Small intestine (tissue), 7 donors: ENCODE results near the gene ACSL5. TPM values are rescaled to one million over a fixed set of nuclear protein-coding genes. Genes with fewer than 3 reads are reported as not detected.
"Not testable (repeated sequence)": the region's sequence is repeated elsewhere in the genome, so short reads cannot be mapped to it uniquely, and the experiment has no call there.

Source experiments
- DNase-seq, 2 donors: peaks; one replicate each; pipeline versions ENCODE4 v3.0.0 to v3.0.0-alpha.2; 2013
- FAIRE-seq: peaks from 2 replicates; lab custom pipeline; 2012; peaks lifted over from hg19 to GRCh38; lab: Jason Lieb, UNC
- H3K27ac ChIP-seq, 3 donors: one replicate each; pipeline ENCODE4 v1.5.1; 2013; ENCODE audit warnings: low read length in 2 of 3, mild to moderate bottlenecking in 2 of 3, control low read depth in 1 of 3, inconsistent platforms in 1 of 3, low read depth in 1 of 3, moderate library complexity in 1 of 3
- H3K27me3 ChIP-seq, 3 donors: one replicate each; pipeline ENCODE4 v1.6.1; 2013; ENCODE audit warnings: low read length in 3 of 3, inconsistent platforms in 1 of 3; ENCODE audit not compliant: control insufficient read depth in 3 of 3, insufficient read depth in 3 of 3
- H3K36me3 ChIP-seq, 3 donors: one replicate each; pipeline ENCODE4 v1.6.1; 2013; ENCODE audit warnings: low read length in 3 of 3, inconsistent platforms in 1 of 3, low read depth in 1 of 3, mild to moderate bottlenecking in 1 of 3, moderate library complexity in 1 of 3; ENCODE audit not compliant: control insufficient read depth in 3 of 3, insufficient read depth in 2 of 3
- H3K4me1 ChIP-seq, 3 donors: one replicate each; pipeline ENCODE4 v1.6.1; 2013; ENCODE audit warnings: low read length in 2 of 3, inconsistent platforms in 1 of 3, low read depth in 1 of 3, mild to moderate bottlenecking in 1 of 3, moderate library complexity in 1 of 3; ENCODE audit not compliant: control insufficient read depth in 3 of 3, insufficient read depth in 2 of 3
- H3K4me3 ChIP-seq, 3 donors: one replicate each; pipeline ENCODE4 v1.5.1; 2013; ENCODE audit warnings: low read length in 3 of 3, control low read depth in 1 of 3, inconsistent platforms in 1 of 3, low read depth in 1 of 3, mild to moderate bottlenecking in 1 of 3, moderate library complexity in 1 of 3
- H3K9me3 ChIP-seq, 2 donors: one replicate each; pipeline ENCODE4 v1.6.1; 2013; ENCODE audit warnings: low read depth in 1 of 2, low read length in 1 of 2; ENCODE audit not compliant: control insufficient read depth in 2 of 2, insufficient read depth in 1 of 2
- WGBS, 3 donors: extraction: QIAGEN DNeasy Blood & Tissue Kit; methylation state at CpG; one replicate each; pipeline ENCODE4 v1.1.7; 2013; 5-methylcytosine and 5-hydroxymethylcytosine counted together
- polyA plus RNA-seq, 4 donors: library from polyadenylated mRNA; stranded (reverse) in 3 of 4; unstranded in 1 of 4; fragments of 200-250 nt in 3 of 4; fragments of 120-200 nt in 1 of 4; gene quantifications; one replicate each; pipeline versions ENCODE4 v1.2.1 to v1.2.3, GENCODE V29; 2013
- donor health status: healthy with polysubstance abuse.
- donor health status: control.
- donor health status: control.
- donor health status: Bipolar disorder and iron deficiency.
- donor health status: healthy.

ACSL5 gene
- polyA plus RNA-seq, 4 donors, result 163 to 425 (median 292) TPM

DNA sequence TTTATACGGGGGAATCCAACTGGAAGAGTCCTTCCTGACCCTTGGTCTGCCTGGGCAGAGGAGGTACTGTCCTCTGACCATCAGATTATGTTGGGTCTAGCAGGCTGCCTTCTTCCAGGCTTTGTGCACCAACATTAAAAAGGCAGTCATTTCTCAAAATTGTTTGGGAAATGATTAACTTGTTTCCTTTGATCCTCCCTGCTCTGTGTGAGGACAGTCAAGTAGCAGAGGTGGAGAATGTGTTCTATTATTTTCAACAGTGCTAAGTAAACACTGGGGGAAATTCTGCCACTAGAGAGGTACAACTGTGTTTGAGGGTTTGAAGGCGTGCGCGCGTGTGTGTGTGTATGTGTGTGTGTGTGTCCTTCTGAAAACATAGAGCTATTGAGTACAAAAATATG lies 20.6 kb downstream of the ACSL5 start:
- H3K36me3 ChIP-seq, result peaks cover under 1 to 29% (median 24%) of the 10 kb centered on the region in 3 donors
- FAIRE-seq (no peak), DNase-seq (peak in 1 of 2 donors; percentile 70)
- peak overlapping the region in 2 of 3 donors; percentile 39 to 49 for H3K27ac ChIP-seq
- WGBS, 3 donors, result 13 to 71% (median 42%) methylated on average over 5 of the region's 5 CpGs
- H3K27me3 ChIP-seq, result no peaks in the 10 kb centered on the region
- H3K9me3 ChIP-seq, result no peaks in the 10 kb centered on the region
- peaks cover 5 to 31% (median 7%) of the 10 kb centered on the region in 3 donors for H3K4me1 ChIP-seq
- H3K4me3 ChIP-seq, result no peak overlapping the region

DNA sequence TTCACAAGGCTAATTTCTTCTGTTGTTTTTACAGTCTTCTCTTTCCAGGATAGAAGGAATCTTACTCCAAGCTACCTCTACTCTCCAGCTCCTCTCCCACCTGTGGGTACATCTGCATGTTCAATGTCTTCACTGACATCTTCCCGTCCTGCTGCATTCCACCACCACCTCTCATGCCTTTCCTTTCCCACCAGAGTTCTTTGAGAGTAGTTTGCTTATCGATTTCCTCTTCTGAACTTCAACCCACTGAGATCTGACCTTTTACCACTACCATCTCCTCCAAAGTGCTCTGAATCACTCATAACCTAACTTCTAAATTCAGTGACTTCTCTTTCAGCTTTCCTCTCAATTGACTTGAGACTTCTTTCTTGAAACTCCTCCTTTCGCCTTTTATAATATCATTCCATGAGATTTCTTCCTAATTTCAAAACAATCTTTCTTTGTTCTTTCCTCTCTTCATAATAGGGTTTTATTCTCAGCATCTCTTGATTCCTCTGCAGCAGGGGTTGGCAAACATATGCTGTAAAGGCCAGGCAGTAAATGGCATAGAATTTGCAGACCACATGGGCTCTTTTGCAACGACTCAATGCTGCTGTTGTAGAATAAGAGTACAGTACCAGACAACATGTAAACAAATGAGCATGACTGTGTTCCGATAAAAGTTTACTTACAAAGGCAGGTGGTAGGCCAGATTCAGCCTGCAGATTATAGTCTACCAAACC lies 22.1 kb downstream of the ACSL5 start:
- no peaks in the 10 kb centered on the region for H3K27me3 ChIP-seq
- H3K4me3 ChIP-seq, result no peak overlapping the region
- 32 to 60% (median 50%) methylated on average over 5 of the region's 5 CpGs for WGBS, 3 donors
- DNase-seq (no peak), FAIRE-seq (no peak)
- H3K4me1 ChIP-seq, result peaks cover 5 to 26% (median 7%) of the 10 kb centered on the region in 3 donors
- no peaks in the 10 kb centered on the region for H3K9me3 ChIP-seq
- H3K36me3 ChIP-seq, result peaks cover 3 to 34% (median 29%) of the 10 kb centered on the region in 3 donors
- H3K27ac ChIP-seq, result peak overlapping the region in 1 of 3 donors; percentile 9

DNA sequence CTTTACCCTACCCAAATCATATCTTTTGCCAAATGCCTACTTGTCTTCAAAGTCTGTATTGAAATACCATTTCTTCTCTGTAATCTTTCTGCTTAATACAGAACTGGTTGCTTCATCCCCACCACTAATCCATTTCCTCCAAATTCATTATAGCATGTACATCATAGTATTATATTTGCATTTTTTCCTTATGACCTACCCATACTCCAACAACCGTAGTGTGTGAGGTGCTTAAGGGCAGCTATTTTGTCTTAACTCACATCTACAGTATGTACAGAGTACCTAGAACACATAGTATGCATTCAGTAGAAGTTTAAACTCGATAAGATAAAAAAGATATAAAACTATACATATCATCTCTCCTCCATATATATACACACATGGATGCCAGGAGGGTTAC lies 23.7 kb downstream of the ACSL5 start:
- H3K36me3 ChIP-seq, result peaks cover 3 to 39% (median 32%) of the 10 kb centered on the region in 3 donors

DNA sequence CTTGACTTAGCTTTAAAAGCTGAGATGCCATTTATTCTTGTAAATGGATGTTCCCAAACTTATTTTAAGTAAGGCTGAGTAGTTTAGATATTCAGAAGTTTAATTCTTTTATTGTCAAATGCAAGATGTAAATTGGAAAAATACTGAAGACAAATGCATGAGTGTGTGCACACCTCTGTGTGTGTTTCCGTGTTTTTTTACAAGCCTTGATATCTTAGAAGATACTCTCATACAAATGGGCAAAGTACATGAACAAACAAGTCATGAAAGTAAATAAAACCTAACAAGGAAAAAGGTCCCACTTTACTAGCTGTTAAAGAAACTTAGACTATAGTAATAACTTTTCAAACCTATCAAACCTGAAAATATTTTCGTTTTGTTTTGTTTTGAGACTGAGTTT lies 29.0 kb downstream of the ACSL5 start:
- H3K4me1 ChIP-seq, result peaks cover 3 to 35% (median 5%) of the 10 kb centered on the region in 3 donors
- 21 to 64% (median 40%) methylated on average over 2 of the region's 2 CpGs for WGBS, 3 donors
- H3K9me3 ChIP-seq, result no peaks in the 10 kb centered on the region
- H3K36me3 ChIP-seq, result peaks cover 16 to 35% (median 29%) of the 10 kb centered on the region in 3 donors
- peak overlapping the region in 2 of 3 donors; percentile 53 to 76 for H3K27ac ChIP-seq
- no peak overlapping the region for H3K4me3 ChIP-seq
- H3K27me3 ChIP-seq, result no peaks in the 10 kb centered on the region
- DNase-seq (peak; percentile 50 to 74), FAIRE-seq (peak; percentile 87)

More for the DNA sequence above, 23.7 kb downstream of the ACSL5 start:
- H3K27ac ChIP-seq, result no peak overlapping the region
- peaks cover 8 to 29% (median 10%) of the 10 kb centered on the region in 3 donors for H3K4me1 ChIP-seq
- no peaks in the 10 kb centered on the region for H3K27me3 ChIP-seq
- FAIRE-seq (no peak), DNase-seq (no peak)
- H3K9me3 ChIP-seq, result no peaks in the 10 kb centered on the region
- WGBS, 3 donors, result 91 to 96% (median 93%) methylated on average over 2 of the region's 2 CpGs
- H3K4me3 ChIP-seq, result no peak overlapping the region

DNA sequence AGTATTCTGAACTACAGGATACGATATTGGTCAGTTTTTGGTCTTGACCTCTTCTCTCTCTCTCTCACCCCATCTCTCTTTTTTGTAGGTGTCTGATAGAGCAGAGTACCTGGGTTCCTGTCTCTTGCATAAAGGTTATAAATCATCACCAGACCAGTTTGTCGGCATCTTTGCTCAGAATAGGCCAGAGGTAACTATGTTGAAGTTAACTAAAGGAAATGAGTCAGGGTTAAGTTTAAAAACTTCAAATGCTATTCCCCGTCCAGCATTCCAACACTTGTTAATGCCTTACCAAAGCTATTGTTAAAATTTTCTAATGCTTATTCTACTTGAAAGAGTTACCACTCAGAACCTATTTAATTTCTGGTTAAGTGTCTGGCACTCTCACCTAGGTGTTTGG lies 30.7 kb downstream of the ACSL5 start:
- Histone ChIP-seq H3K4me1 (peaks cover 3 to 52% (median 5%) of the 10 kb centered on the region in 3 donors), H3K9me3 (no peaks in the 10 kb centered on the region), H3K4me3 (no peak overlapping the region), H3K27me3 (no peaks in the 10 kb centered on the region), H3K36me3 (peaks cover 15 to 32% (median 27%) of the 10 kb centered on the region in 3 donors), H3K27ac (peak overlapping the region in 1 of 3 donors; percentile 49)
- FAIRE-seq, result no peak
- peak in 1 of 2 donors; percentile 35 for DNase-seq
- 39 to 63% (median 47%) methylated on average over 3 of the region's 3 CpGs for WGBS, 3 donors

DNA sequence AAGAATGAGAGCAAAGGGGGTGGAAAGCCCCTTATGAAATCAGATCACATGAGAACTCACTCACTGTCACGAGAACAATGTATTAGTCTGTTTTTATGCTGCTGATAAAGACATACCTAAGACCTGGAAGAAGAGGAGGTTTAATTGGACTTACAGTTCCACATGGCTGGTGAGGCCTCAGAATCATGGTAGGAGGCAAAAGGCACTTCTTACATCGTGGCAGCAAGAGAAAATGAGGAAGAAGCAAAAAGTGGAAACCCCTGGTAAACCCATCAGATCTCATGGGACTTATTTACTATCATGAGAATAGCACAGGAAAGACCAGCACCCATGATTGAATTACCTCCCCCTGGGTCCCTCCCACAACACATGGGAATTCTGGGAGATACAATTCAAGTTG lies 32.9 kb downstream of the ACSL5 start:
- H3K9me3 ChIP-seq, FAIRE-seq, DNase-seq, H3K27me3 ChIP-seq, H3K4me3 ChIP-seq: not testable (repeated sequence)
- WGBS, 3 donors, result 49 to 71% (median 60%) methylated on average over 2 of the region's 2 CpGs
- peaks cover 0 to 46% (median 5%) of the 10 kb centered on the region in 3 donors for H3K4me1 ChIP-seq
- H3K36me3 ChIP-seq, result peaks cover 18 to 36% (median 28%) of the 10 kb centered on the region in 3 donors
- peak overlapping the region in 1 of 3 donors; percentile 3 for H3K27ac ChIP-seq

DNA sequence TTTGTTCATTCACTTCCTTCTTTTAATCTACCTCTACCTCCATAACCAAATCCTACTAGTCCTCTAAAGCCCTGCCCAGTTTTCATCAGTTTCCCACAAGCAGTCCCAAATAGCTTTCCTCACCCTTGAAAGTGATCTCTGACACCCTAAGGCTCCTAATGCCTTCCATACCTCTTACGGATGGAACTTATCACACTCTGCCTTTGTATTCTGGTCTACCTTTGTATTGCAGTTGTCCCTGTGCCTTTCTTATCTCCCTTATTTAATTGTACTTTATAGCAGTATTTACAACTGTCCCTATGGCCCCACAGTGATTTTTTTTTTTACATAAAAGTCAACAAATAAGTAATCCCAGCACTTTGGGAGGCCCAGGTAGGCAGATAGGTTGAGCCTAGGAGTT lies 33.8 kb downstream of the ACSL5 start:
- FAIRE-seq (no peak), DNase-seq (peak; percentile 50 to 71)
- WGBS, 3 donors, result 19 to 58% (median 48%) methylated on average over 1 of the region's 1 CpG
- Histone ChIP-seq H3K27me3 (no peaks in the 10 kb centered on the region), H3K4me1 (peaks cover 0 to 37% (median under 1%) of the 10 kb centered on the region in 3 donors), H3K4me3 (no peak overlapping the region), H3K9me3 (no peaks in the 10 kb centered on the region), H3K36me3 (peaks cover 18 to 37% (median 29%) of the 10 kb centered on the region in 3 donors), H3K27ac (peak overlapping the region; percentile 23 to 53 (median 40))

DNA sequence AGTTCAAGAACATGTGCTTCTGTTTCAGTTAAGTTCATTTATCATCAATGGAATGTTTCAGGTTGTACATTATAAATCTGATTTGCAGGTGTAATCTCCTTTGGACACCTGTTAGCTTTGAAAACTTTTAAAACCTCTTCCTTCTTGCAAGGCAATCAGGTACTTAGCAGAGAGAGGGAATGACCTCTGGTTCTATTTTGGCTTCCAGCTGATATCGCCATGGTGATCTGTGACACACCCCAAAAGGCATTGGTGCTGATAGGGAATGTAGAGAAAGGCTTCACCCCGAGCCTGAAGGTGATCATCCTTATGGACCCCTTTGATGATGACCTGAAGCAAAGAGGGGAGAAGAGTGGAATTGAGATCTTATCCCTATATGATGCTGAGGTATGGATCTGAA lies 35.4 kb downstream of the ACSL5 start:
- H3K36me3 ChIP-seq, result peaks cover 25 to 39% (median 37%) of the 10 kb centered on the region in 3 donors
- no peak overlapping the region for H3K4me3 ChIP-seq
- H3K9me3 ChIP-seq, result no peaks in the 10 kb centered on the region
- H3K27ac ChIP-seq, result peak overlapping the region in 1 of 3 donors; percentile 23
- FAIRE-seq, result no peak
- peak; percentile 49 to 65 for DNase-seq
- H3K27me3 ChIP-seq, result no peaks in the 10 kb centered on the region
- peaks cover 0 to 35% (median 0%) of the 10 kb centered on the region in 3 donors for H3K4me1 ChIP-seq
- 11 to 56% (median 37%) methylated on average over 2 of the region's 2 CpGs for WGBS, 3 donors
